ENCODE results near the gene DENND5A.

DNA sequence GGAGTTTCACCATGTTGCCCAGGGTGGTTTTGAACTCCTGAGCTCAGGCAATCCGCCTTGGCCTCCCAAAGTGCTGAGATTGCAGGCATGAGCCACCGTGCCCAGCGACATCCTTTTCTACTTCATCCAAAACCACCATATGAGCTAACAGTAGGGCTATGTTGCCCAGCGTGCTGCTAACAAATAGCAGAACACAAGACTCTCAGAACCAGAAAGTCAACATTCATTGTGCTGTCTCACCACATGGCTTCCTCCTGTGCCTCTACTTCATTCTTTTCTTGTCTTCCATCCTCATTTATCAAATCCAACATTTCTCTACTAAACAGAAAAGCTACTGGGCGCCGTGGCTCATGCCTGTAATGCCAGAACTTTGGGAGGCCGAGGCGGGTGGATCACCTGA lies 12.0 kb upstream of the DENND5A start:
- TF ChIP-seq POLR2A (IDR thresholded peaks at IDR 0.05) = no peak
- TF ChIP-seq, protein P1, sequence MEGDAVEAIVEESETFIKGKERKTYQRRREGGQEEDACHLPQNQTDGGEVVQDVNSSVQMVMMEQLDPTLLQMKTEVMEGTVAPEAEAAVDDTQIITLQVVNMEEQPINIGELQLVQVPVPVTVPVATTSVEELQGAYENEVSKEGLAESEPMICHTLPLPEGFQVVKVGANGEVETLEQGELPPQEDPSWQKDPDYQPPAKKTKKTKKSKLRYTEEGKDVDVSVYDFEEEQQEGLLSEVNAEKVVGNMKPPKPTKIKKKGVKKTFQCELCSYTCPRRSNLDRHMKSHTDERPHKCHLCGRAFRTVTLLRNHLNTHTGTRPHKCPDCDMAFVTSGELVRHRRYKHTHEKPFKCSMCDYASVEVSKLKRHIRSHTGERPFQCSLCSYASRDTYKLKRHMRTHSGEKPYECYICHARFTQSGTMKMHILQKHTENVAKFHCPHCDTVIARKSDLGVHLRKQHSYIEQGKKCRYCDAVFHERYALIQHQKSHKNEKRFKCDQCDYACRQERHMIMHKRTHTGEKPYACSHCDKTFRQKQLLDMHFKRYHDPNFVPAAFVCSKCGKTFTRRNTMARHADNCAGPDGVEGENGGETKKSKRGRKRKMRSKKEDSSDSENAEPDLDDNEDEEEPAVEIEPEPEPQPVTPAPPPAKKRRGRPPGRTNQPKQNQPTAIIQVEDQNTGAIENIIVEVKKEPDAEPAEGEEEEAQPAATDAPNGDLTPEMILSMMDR (IDR thresholded peaks at IDR 0.05) = no peak

Measured in esophagus squamous epithelium (tissue), 4 donors.